ENCODE measurements around the gene MS4A4A.

GRCh38 chr11:60332846-60333245, 52.4 kb downstream of the MS4A4A start:
- TF ChIP-seq RFX5 (IDR thresholded peaks at IDR 0.05; ENCODE audit: borderline replicate concordance, low read depth, low read length) (no peak), POLR2A (IDR thresholded peaks at IDR 0.05; ENCODE audit: control extremely low read depth in 1 of 2, low read depth in 2 of 2, low read length in 2 of 2) (no peak), EZH2 (IDR thresholded peaks at IDR 0.05; ENCODE audit: low read depth, low read length, severe bottlenecking) (no peak), JUND (IDR thresholded peaks at IDR 0.05; ENCODE audit: low read length) (no peak), MAX (IDR thresholded peaks at IDR 0.05) (no peak)
